ENCODE data around the gene SDC4.
"Not testable (repeated sequence)": the region's sequence is repeated elsewhere in the genome, so short reads cannot be mapped to it uniquely, and the experiment has no call there.

SDC4 gene

GRCh38 chr20:45355209-45356084, 7.2 kb upstream of the SDC4 start:
- Histone ChIP-seq H3K36me3 (replicated peaks) (no peaks in the 10 kb centered on the region), H3K4me3 (ENCODE audit: low read depth, low read length) (no peak overlapping the region), H3K27ac (peak overlapping the region; percentile 55), H3K27me3 (replicated peaks) (no peaks in the 10 kb centered on the region)
- peak; percentile 64 for DNase-seq
- TF ChIP-seq, protein P1, sequence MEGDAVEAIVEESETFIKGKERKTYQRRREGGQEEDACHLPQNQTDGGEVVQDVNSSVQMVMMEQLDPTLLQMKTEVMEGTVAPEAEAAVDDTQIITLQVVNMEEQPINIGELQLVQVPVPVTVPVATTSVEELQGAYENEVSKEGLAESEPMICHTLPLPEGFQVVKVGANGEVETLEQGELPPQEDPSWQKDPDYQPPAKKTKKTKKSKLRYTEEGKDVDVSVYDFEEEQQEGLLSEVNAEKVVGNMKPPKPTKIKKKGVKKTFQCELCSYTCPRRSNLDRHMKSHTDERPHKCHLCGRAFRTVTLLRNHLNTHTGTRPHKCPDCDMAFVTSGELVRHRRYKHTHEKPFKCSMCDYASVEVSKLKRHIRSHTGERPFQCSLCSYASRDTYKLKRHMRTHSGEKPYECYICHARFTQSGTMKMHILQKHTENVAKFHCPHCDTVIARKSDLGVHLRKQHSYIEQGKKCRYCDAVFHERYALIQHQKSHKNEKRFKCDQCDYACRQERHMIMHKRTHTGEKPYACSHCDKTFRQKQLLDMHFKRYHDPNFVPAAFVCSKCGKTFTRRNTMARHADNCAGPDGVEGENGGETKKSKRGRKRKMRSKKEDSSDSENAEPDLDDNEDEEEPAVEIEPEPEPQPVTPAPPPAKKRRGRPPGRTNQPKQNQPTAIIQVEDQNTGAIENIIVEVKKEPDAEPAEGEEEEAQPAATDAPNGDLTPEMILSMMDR (IDR thresholded peaks at IDR 0.05; ENCODE audit: low read depth, low read length, missing control alignments) = no peak
- in situ Hi-C loops (cut with HindIII; ENCODE audit: low pct_ligation_motif_present, low sequenced_read_pairs) = no loop called here

- Histone ChIP-seq H3K36me3 (replicated peaks) (no peaks in the 10 kb centered on the region), H3K27me3 (replicated peaks) (no peaks in the 10 kb centered on the region), H3K27ac (peak overlapping the region; percentile 55), H3K4me3 (ENCODE audit: low read depth, low read length) (no peak overlapping the region)
- peak; percentile 51 for DNase-seq
- in situ Hi-C loops (cut with HindIII; ENCODE audit: low pct_ligation_motif_present, low sequenced_read_pairs) = no loop called here
- TF ChIP-seq, protein P1 (IDR thresholded peaks at IDR 0.05; ENCODE audit: low read depth, low read length, missing control alignments) = no peak
Observed at GRCh38 chr20:45354423-45355208, 6.4 kb upstream of the SDC4 start.

DNA sequence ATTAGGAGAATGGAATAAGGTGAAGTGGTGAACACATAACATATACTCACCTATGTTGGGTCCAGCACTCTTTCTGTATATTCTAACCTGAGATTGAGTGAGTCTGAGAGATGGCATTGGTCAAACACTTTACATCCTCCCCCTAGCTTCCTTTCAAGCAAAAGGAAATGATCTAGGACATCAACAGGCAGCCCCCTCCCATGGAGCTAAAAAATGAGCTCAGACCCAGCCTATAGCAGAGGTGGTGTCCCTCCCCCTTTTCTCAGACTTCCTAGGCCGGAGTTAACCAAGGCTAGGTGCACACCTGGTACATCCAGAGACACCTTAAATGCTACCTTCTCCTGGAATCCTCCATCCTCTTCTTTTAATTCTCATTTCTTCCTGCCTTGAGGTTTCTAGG, 5.5 kb upstream of the SDC4 start:
- H3K27me3 ChIP-seq (replicated peaks) = no peaks in the 10 kb centered on the region
- H3K4me3 ChIP-seq (ENCODE audit: low read depth, low read length) = no peak overlapping the region
- TF ChIP-seq, protein P1 (IDR thresholded peaks at IDR 0.05; ENCODE audit: low read depth, low read length, missing control alignments) = no peak
- no peak overlapping the region for H3K27ac ChIP-seq
- H3K36me3 ChIP-seq (replicated peaks) = no peaks in the 10 kb centered on the region
- in situ Hi-C loops (cut with HindIII; ENCODE audit: low pct_ligation_motif_present, low sequenced_read_pairs) = no loop called here
- DNase-seq = no peak

- Histone ChIP-seq H3K27ac (no peak overlapping the region), H3K4me3 (ENCODE audit: low read depth, low read length) (no peak overlapping the region), H3K27me3 (replicated peaks) (no peaks in the 10 kb centered on the region), H3K36me3 (replicated peaks) (no peaks in the 10 kb centered on the region)
- DNase-seq = no peak
- TF ChIP-seq, protein P1 (IDR thresholded peaks at IDR 0.05; ENCODE audit: low read depth, low read length, missing control alignments) = no peak
- in situ Hi-C loops (cut with HindIII; ENCODE audit: low pct_ligation_motif_present, low sequenced_read_pairs) = no loop called here
Observed at GRCh38 chr20:45352729-45353128, 4.5 kb upstream of the SDC4 start.

GRCh38 chr20:45350795-45351194, 2.6 kb upstream of the SDC4 start:
- H3K27ac ChIP-seq; H3K27me3 ChIP-seq (replicated peaks); DNase-seq; H3K4me3 ChIP-seq (ENCODE audit: low read depth, low read length); H3K36me3 ChIP-seq (replicated peaks); in situ Hi-C loops (cut with HindIII; ENCODE audit: low pct_ligation_motif_present, low sequenced_read_pairs): not testable (repeated sequence)

DNA sequence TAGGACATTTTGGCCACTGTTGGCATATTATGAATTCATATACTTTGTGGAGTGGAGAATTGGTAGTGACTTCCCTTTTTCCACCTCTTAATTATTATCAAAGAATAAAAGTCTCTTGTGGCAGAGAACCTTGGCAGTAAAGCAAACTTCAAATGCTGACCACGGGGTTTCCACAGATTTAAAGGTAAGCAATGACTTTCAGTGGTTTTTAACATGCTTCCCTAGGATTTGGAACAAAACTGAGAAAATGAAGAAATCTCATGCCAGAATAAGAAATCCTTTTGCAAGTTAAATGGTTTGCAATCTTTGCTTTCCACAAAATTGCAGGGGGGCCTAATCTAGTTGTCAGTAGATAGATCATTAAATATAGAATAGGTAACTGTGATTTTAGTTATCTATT, 2.0 kb upstream of the SDC4 start:
- in situ Hi-C loops (cut with HindIII; ENCODE audit: low pct_ligation_motif_present, low sequenced_read_pairs) = no loop called here
- H3K4me3 ChIP-seq (ENCODE audit: low read depth, low read length) = no peak overlapping the region
- TF ChIP-seq, protein P1 (IDR thresholded peaks at IDR 0.05; ENCODE audit: low read depth, low read length, missing control alignments) = no peak
- no peaks in the 10 kb centered on the region for H3K36me3 ChIP-seq (replicated peaks)
- no peak overlapping the region for H3K27ac ChIP-seq
- no peak for DNase-seq
- no peaks in the 10 kb centered on the region for H3K27me3 ChIP-seq (replicated peaks)
